Upper lobe of left lung (tissue), 4 donors: Measurements from ENCODE around the gene GMIP.

Experiments
- CTCF ChIP-seq, 6 experiments: fragments of 450-650 bp in 4 of 6; fragments of 200-600 bp in 2 of 6; sonication (generic) in 2 of 6; IDR thresholded peaks; one replicate each; pipeline ENCODE4 v1.5.1; 2016 to 2019; ENCODE audit warnings: antibody characterized with exemption in 6 of 6
- EP300 ChIP-seq, 4 donors: sonication (generic); formaldehyde crosslinking; IDR thresholded peaks; one replicate each; pipeline ENCODE4 v1.5.1; 2017; ENCODE audit warnings: antibody characterized with exemption in 4 of 4, control low read depth in 2 of 4
- POLR2AphosphoS5 ChIP-seq, 2 donors: sonication (generic); formaldehyde crosslinking; IDR thresholded peaks; one replicate each; pipeline ENCODE4 v1.5.1; 2017; ENCODE audit warnings: antibody characterized with exemption in 2 of 2

GRCh38 chr19:19649155-19649554, 5.7 kb upstream of the GMIP start:
- TF ChIP-seq CTCF (IDR thresholded peaks at IDR 0.05), result no peak
- no peak for TF ChIP-seq EP300 (IDR thresholded peaks at IDR 0.05)
- TF ChIP-seq POLR2AphosphoS5 (IDR thresholded peaks at IDR 0.05), result no peak
